Measurements from ENCODE around the gene TACC3.

Gene TACC3

DNA sequence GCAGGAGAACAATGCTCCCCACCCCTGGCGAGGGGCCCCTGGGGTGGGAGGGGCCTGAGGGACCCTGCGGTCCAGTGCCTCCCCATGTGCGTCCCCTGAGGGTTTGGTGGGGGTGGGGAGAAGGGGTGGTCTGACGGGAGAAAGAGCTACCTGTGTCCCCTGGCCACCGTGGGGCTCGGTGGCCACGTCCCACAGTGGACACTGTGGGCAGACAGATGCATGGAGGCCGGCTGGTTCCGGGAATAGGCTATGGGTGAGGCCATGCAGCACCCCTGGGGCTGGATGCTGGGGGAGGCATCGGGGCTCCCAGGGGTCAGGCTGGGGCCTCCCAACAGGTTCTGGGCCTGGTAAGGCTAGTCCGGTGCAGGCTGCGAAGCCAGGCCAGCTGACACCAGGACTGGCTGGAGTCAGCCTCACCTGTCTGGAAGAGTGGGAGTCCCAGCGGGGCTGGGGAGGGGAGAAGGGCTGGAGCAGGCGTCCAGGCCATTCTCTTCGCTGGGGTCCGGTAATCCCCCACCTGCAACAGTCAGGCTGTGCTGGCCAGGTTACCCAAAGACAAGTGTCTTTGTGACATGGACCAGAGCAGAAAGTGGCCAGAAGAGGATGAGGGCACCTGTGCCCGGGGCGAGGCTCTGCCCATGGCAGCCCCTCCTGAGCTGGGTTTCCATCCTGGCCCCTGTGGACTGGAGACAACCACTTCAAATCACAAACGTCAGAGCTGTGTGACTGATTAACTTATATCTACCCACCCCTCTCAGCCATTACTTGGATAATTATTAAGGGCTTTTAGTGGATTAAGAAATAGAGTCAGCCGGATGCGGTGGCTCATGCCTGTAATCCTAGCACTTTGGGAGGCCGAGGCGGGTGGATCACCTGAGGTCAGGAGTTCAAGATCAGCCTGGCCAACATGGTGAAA lies 35.8 kb upstream of the TACC3 start:
- Histone ChIP-seq H3K27me3 (ENCODE audit: control insufficient read depth in 1 of 2, insufficient read depth in 1 of 2, low read length in 2 of 2) (no peaks in the 10 kb centered on the region), H2AFZ (ENCODE audit: low read depth, low read length) (no peak overlapping the region), H3K18ac (ENCODE audit: low read depth in 1 of 2, low read length in 2 of 2) (no peak overlapping the region), H4K91ac (ENCODE audit: low read length) (no peak overlapping the region), H3K79me1 (replicated peaks; ENCODE audit: low read length, poor library complexity, severe bottlenecking) (peaks cover 3% of the 10 kb centered on the region), H2AK5ac (ENCODE audit: low read length, severe bottlenecking) (peak overlapping the region; percentile 49), H3K4me2 (ENCODE audit: low read length, poor library complexity, severe bottlenecking) (no peak overlapping the region), H3K4me3 (ENCODE audit: insufficient read depth in 1 of 2, low read depth in 1 of 2, low read length in 2 of 2) (peak overlapping the region in 1 of 2 experiments; percentile 79), H2BK5ac (ENCODE audit: low read depth, low read length, poor library complexity, severe bottlenecking) (no peak overlapping the region), H2BK120ac (ENCODE audit: low read depth, low read length) (no peak overlapping the region), H4K8ac (ENCODE audit: low read length) (no peak overlapping the region), H3K9me3 (ENCODE audit: control insufficient read depth, low read length) (no peaks in the 10 kb centered on the region), H3K4me1 (ENCODE audit: control insufficient read depth, insufficient read depth, low read depth, low read length) (peaks cover 27% of the 10 kb centered on the region), H3K4ac (ENCODE audit: low read depth in 1 of 2, low read length in 2 of 2) (no peak overlapping the region), H3K36me3 (ENCODE audit: control insufficient read depth in 1 of 2, insufficient read depth in 2 of 2, low read depth in 1 of 2, low read length in 2 of 2) (peaks cover 3 to 7% of the 10 kb centered on the region in 2 experiments), H3K9ac (ENCODE audit: low read length) (no peak overlapping the region), H2BK12ac (ENCODE audit: low read length in 2 of 2) (no peak overlapping the region), H2BK15ac (ENCODE audit: low read depth, poor library complexity, severe bottlenecking) (peak overlapping the region; percentile 44), H3K27ac (ENCODE audit: low read length, poor library complexity, severe bottlenecking) (peak overlapping the region; percentile 31), H3K23ac (ENCODE audit: low read length in 2 of 2) (no peak overlapping the region), H3K14ac (ENCODE audit: low read length in 2 of 2) (no peak overlapping the region)
- 91% methylated on average over 22 of the region's 23 CpGs for WGBS
- no peak for DNase-seq

DNA sequence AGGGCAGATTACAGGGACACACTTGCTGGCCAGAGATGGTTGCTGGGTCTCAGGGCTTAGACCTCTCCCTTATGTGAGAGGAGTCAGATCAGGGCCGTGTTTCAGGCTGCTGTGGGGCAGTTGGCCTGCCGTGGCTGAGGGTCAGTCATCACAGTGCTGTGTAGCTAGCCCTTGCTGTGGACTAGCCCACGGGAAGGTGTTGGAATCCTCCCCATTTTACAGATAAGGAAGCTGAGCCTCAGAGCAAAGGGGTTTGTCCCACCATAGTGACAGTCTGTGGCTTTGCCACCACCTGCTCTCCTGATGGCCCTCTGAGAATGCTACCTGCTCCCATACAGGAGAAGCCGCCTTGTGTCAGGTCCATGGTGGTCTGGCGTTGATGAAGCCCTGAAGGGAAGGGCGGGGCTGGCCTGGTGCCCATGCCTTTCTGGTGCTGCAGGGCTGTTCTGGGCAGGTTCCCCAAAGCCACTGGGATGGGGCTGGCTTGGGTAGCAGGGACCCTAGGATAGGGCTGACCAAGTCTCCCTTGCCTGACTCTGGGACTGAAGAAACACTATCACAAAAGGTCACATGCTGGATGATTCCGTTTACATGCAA lies 34.8 kb upstream of the TACC3 start:
- no peak overlapping the region for H3K9ac ChIP-seq (ENCODE audit: low read length)
- H3K36me3 ChIP-seq (ENCODE audit: control insufficient read depth in 1 of 2, insufficient read depth in 2 of 2, low read depth in 1 of 2, low read length in 2 of 2): peaks cover 14 to 16% of the 10 kb centered on the region in 2 experiments
- no peak overlapping the region for H3K27ac ChIP-seq (ENCODE audit: low read length, poor library complexity, severe bottlenecking)
- no peak overlapping the region for H2BK120ac ChIP-seq (ENCODE audit: low read depth, low read length)
- H3K23ac ChIP-seq (ENCODE audit: low read length in 2 of 2): no peak overlapping the region
- H3K18ac ChIP-seq (ENCODE audit: low read depth in 1 of 2, low read length in 2 of 2): no peak overlapping the region
- H3K4me3 ChIP-seq (ENCODE audit: insufficient read depth in 1 of 2, low read depth in 1 of 2, low read length in 2 of 2): no peak overlapping the region
- H2BK12ac ChIP-seq (ENCODE audit: low read length in 2 of 2): peak overlapping the region in 1 of 2 experiments; percentile 49
- no peak overlapping the region for H2AFZ ChIP-seq (ENCODE audit: low read depth, low read length)
- H4K8ac ChIP-seq (ENCODE audit: low read length): no peak overlapping the region
- H3K14ac ChIP-seq (ENCODE audit: low read length in 2 of 2): no peak overlapping the region
- H2AK5ac ChIP-seq (ENCODE audit: low read length, severe bottlenecking): peak overlapping the region; percentile 25
- no peak overlapping the region for H3K4me2 ChIP-seq (ENCODE audit: low read length, poor library complexity, severe bottlenecking)
- no peaks in the 10 kb centered on the region for H3K9me3 ChIP-seq (ENCODE audit: control insufficient read depth, low read length)
- no peak for DNase-seq
- peaks cover 27% of the 10 kb centered on the region for H3K4me1 ChIP-seq (ENCODE audit: control insufficient read depth, insufficient read depth, low read depth, low read length)
- no peak overlapping the region for H4K91ac ChIP-seq (ENCODE audit: low read length)
- H3K79me1 ChIP-seq (replicated peaks; ENCODE audit: low read length, poor library complexity, severe bottlenecking): peaks cover 6% of the 10 kb centered on the region
- no peak overlapping the region for H3K4ac ChIP-seq (ENCODE audit: low read depth in 1 of 2, low read length in 2 of 2)
- no peak overlapping the region for H2BK5ac ChIP-seq (ENCODE audit: low read depth, low read length, poor library complexity, severe bottlenecking)
- 78% methylated on average over 7 of the region's 7 CpGs for WGBS
- H2BK15ac ChIP-seq (ENCODE audit: low read depth, poor library complexity, severe bottlenecking): no peak overlapping the region
- no peaks in the 10 kb centered on the region for H3K27me3 ChIP-seq (ENCODE audit: control insufficient read depth in 1 of 2, insufficient read depth in 1 of 2, low read length in 2 of 2)

DNA sequence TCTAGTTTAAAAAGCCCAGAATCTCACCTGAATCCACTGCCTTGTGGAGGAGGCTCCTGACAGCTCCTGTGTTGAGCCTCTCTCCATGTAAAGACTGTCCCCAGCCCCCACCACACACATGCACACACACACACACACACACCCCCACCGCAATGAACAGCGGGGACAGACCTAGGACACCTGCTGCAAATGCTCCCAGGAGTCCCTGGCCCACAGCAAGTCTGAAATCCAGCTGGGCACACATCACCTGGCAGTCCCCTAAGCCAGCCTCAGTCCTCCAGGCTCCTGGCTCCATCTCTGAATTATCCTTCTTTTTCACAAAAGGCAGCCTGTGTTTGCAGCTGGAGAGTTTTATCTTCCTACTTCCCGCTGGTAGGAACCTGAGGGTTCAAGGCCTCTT lies 30.6 kb upstream of the TACC3 start:
- Histone ChIP-seq H2BK5ac (ENCODE audit: low read depth, low read length, poor library complexity, severe bottlenecking) (no peak overlapping the region), H3K14ac (ENCODE audit: low read length in 2 of 2) (no peak overlapping the region), H3K4ac (ENCODE audit: low read depth in 1 of 2, low read length in 2 of 2) (no peak overlapping the region), H4K8ac (ENCODE audit: low read length) (no peak overlapping the region), H3K27me3 (ENCODE audit: control insufficient read depth in 1 of 2, insufficient read depth in 1 of 2, low read length in 2 of 2) (no peaks in the 10 kb centered on the region), H3K4me1 (ENCODE audit: control insufficient read depth, insufficient read depth, low read depth, low read length) (peaks cover 6% of the 10 kb centered on the region), H3K4me3 (ENCODE audit: insufficient read depth in 1 of 2, low read depth in 1 of 2, low read length in 2 of 2) (no peak overlapping the region), H2AFZ (ENCODE audit: low read depth, low read length) (no peak overlapping the region), H2BK120ac (ENCODE audit: low read depth, low read length) (no peak overlapping the region), H2BK12ac (ENCODE audit: low read length in 2 of 2) (no peak overlapping the region), H3K4me2 (ENCODE audit: low read length, poor library complexity, severe bottlenecking) (no peak overlapping the region), H3K9ac (ENCODE audit: low read length) (no peak overlapping the region), H2AK5ac (ENCODE audit: low read length, severe bottlenecking) (no peak overlapping the region), H3K23ac (ENCODE audit: low read length in 2 of 2) (no peak overlapping the region), H2BK15ac (ENCODE audit: low read depth, poor library complexity, severe bottlenecking) (no peak overlapping the region), H3K27ac (ENCODE audit: low read length, poor library complexity, severe bottlenecking) (no peak overlapping the region), H3K36me3 (ENCODE audit: control insufficient read depth in 1 of 2, insufficient read depth in 2 of 2, low read depth in 1 of 2, low read length in 2 of 2) (peaks cover 50 to 53% of the 10 kb centered on the region in 2 experiments), H3K18ac (ENCODE audit: low read depth in 1 of 2, low read length in 2 of 2) (no peak overlapping the region), H3K79me1 (replicated peaks; ENCODE audit: low read length, poor library complexity, severe bottlenecking) (peaks cover 21% of the 10 kb centered on the region), H3K9me3 (ENCODE audit: control insufficient read depth, low read length) (no peaks in the 10 kb centered on the region), H4K91ac (ENCODE audit: low read length) (no peak overlapping the region)
- WGBS: 97% methylated on average over 3 of the region's 3 CpGs
- DNase-seq: no peak

DNA sequence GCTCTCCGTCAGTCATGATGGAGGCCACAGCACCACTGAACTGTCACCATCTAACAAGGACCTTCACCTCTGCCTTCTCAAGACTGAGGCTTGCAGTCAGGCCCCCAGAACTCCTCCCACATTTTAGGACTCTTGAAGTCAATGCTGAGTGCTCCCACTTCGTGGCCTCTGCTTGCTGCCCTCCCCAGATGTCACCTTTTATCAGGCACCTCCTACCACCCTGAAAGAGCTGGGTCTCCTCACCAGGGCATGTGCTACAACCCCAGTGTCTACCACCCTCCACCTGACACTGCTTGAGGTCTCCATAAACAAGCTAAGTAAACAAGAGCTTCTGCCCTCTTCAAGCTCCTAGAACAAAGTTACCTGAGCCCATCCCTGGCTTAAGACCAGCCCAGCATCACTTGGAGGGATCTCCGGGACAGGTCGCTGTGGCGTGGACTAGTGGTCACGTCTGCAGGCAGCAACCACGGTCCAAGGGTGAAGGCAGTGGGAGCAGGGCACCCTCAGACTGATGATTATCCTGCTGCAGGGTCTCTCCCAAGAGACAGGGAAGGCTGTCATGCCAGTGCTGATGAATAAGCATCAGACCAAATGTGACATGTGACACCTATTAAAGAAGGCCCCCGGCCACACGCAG lies 29.5 kb upstream of the TACC3 start:
- peaks cover 23% of the 10 kb centered on the region for H3K79me1 ChIP-seq (replicated peaks; ENCODE audit: low read length, poor library complexity, severe bottlenecking)
- no peak overlapping the region for H3K4me3 ChIP-seq (ENCODE audit: insufficient read depth in 1 of 2, low read depth in 1 of 2, low read length in 2 of 2)
- no peak overlapping the region for H4K91ac ChIP-seq (ENCODE audit: low read length)
- H4K8ac ChIP-seq (ENCODE audit: low read length): no peak overlapping the region
- no peak overlapping the region for H2AK5ac ChIP-seq (ENCODE audit: low read length, severe bottlenecking)
- H3K4me1 ChIP-seq (ENCODE audit: control insufficient read depth, insufficient read depth, low read depth, low read length): no peaks in the 10 kb centered on the region
- H3K36me3 ChIP-seq (ENCODE audit: control insufficient read depth in 1 of 2, insufficient read depth in 2 of 2, low read depth in 1 of 2, low read length in 2 of 2): peaks cover 59 to 62% of the 10 kb centered on the region in 2 experiments
- no peak for DNase-seq
- no peak overlapping the region for H3K23ac ChIP-seq (ENCODE audit: low read length in 2 of 2)
- no peaks in the 10 kb centered on the region for H3K27me3 ChIP-seq (ENCODE audit: control insufficient read depth in 1 of 2, insufficient read depth in 1 of 2, low read length in 2 of 2)
- H3K4me2 ChIP-seq (ENCODE audit: low read length, poor library complexity, severe bottlenecking): no peak overlapping the region
- no peak overlapping the region for H2AFZ ChIP-seq (ENCODE audit: low read depth, low read length)
- H3K18ac ChIP-seq (ENCODE audit: low read depth in 1 of 2, low read length in 2 of 2): no peak overlapping the region
- WGBS: 90% methylated on average over 9 of the region's 9 CpGs
- H3K9me3 ChIP-seq (ENCODE audit: control insufficient read depth, low read length): no peaks in the 10 kb centered on the region
- H2BK5ac ChIP-seq (ENCODE audit: low read depth, low read length, poor library complexity, severe bottlenecking): no peak overlapping the region
- H3K27ac ChIP-seq (ENCODE audit: low read length, poor library complexity, severe bottlenecking): no peak overlapping the region
- H3K14ac ChIP-seq (ENCODE audit: low read length in 2 of 2): no peak overlapping the region
- H2BK15ac ChIP-seq (ENCODE audit: low read depth, poor library complexity, severe bottlenecking): no peak overlapping the region
- H2BK120ac ChIP-seq (ENCODE audit: low read depth, low read length): no peak overlapping the region
- no peak overlapping the region for H2BK12ac ChIP-seq (ENCODE audit: low read length in 2 of 2)
- no peak overlapping the region for H3K4ac ChIP-seq (ENCODE audit: low read depth in 1 of 2, low read length in 2 of 2)
- H3K9ac ChIP-seq (ENCODE audit: low read length): no peak overlapping the region

All from mesenchymal stem cell (in vitro differentiated cells and primary cell).